B cell (primary cell): ENCODE measurements around the gene IDH3A. TPM values are rescaled to one million over a fixed set of nuclear protein-coding genes. Genes with fewer than 3 reads are reported as not detected.

ENCODE experiments used
- ATAC-seq: fragments of 200-7000 bp; cut with Tn5 transposase; one replicate; pipeline ENCODE4 v1.10.0; 2021; ENCODE audit warnings: low read depth, mild to moderate bottlenecking, moderate number of reproducible peaks, moderate library complexity
- CTCF ChIA-PET: fragments of 350-600 bp; sonication (Branson Sonifier 250); formaldehyde crosslinking; loops from one replicate; lab custom pipeline; 2021; ENCODE audit warnings: antibody characterized with exemption, inconsistent platforms; lab: Charles Lee
- POLR2A ChIA-PET: fragments of 350-600 bp; sonication (Branson Sonifier 250); formaldehyde crosslinking; loops from one replicate; lab custom pipeline; 2021; ENCODE audit warnings: antibody characterized with exemption; lab: Charles Lee
- DNase-seq: peaks from one replicate; pipeline ENCODE4 v3.0.0; 2013
- H2AFZ ChIP-seq: 2 replicates; pipeline ENCODE4 v1.6.1; 2012; ENCODE audit warnings: mild to moderate bottlenecking, low read depth, low read length; ENCODE audit not compliant: insufficient read depth, poor library complexity, severe bottlenecking
- H3K27ac ChIP-seq, 2 donors: 1 replicate in 1 of 2; 2 replicates in 1 of 2; pipeline ENCODE4 v1.5.1; 2012 to 2013; ENCODE audit warnings: low read length in 2 of 2, mild to moderate bottlenecking in 2 of 2, moderate library complexity in 1 of 2
- H3K27me3 ChIP-seq, 4 experiments: fragments of 200-600 bp in 1 of 4; sonication (generic) in 1 of 4; replicated peaks in 1 of 4; 1 replicate in 2 of 4; 2 replicates in 2 of 4; pipeline versions ENCODE4 v1.6.1 to v1.7.0; 2013 to 2016; ENCODE audit warnings: low read length in 3 of 4, mild to moderate bottlenecking in 2 of 4, mixed read lengths in 1 of 4, moderate library complexity in 1 of 4; ENCODE audit not compliant: insufficient read depth in 4 of 4, control insufficient read depth in 3 of 4; ENCODE audit errors: control extremely low read depth in 1 of 4
- H3K36me3 ChIP-seq, 2 experiments: replicated peaks in 1 of 2; 1 replicate in 1 of 2; 2 replicates in 1 of 2; pipeline versions ENCODE4 v1.6.1 to v1.7.1; 2013; ENCODE audit warnings: low read length in 1 of 2; ENCODE audit not compliant: insufficient read depth in 2 of 2, control insufficient read depth in 1 of 2; ENCODE audit errors: control extremely low read depth in 1 of 2, extremely low read depth in 1 of 2
- H3K4me1 ChIP-seq, 2 donors: fragments of 200-600 bp in 1 of 2; sonication (generic) in 1 of 2; 1 replicate in 1 of 2; 2 replicates in 1 of 2; pipeline versions ENCODE4 v1.5.1 to v1.6.1; 2013 to 2017; ENCODE audit warnings: low read length in 2 of 2; ENCODE audit not compliant: control insufficient read depth in 2 of 2, insufficient read depth in 2 of 2
- H3K4me2 ChIP-seq: replicated peaks from 2 replicates; pipeline ENCODE3; 2012; ENCODE audit warnings: mild to moderate bottlenecking, low read depth, low read length; ENCODE audit not compliant: poor library complexity, severe bottlenecking
- H3K4me3 ChIP-seq, 5 experiments: fragments of 200-600 bp in 1 of 5; sonication (generic) in 1 of 5; 1 replicate in 3 of 5; 2 replicates in 2 of 5; pipeline versions ENCODE4 v1.5.1 to v1.7.0; 2011 to 2016; ENCODE audit warnings: low read length in 4 of 5, mild to moderate bottlenecking in 4 of 5, low read depth in 2 of 5, control low read depth in 1 of 5, moderate library complexity in 1 of 5; ENCODE audit not compliant: insufficient read depth in 1 of 5; ENCODE audit errors: control extremely low read depth in 1 of 5, extremely low read depth in 1 of 5
- H3K79me2 ChIP-seq: fragments of 200-600 bp; sonication (generic); one replicate; pipeline ENCODE4 v1.6.0; 2016; ENCODE audit warnings: low read length; ENCODE audit not compliant: control insufficient read depth, insufficient read depth
- H3K9ac ChIP-seq: fragments of 200-600 bp; sonication (generic); 2 replicates; pipeline ENCODE4 v1.6.1; 2017; ENCODE audit warnings: mild to moderate bottlenecking, low read length, moderate library complexity
- H3K9me3 ChIP-seq, 3 donors: one replicate each; pipeline versions ENCODE4 v1.6.1 to v1.7.1; 2013; ENCODE audit warnings: low read length in 2 of 3; ENCODE audit not compliant: control insufficient read depth in 2 of 3, insufficient read depth in 1 of 3; ENCODE audit errors: control extremely low read depth in 1 of 3
- H4K20me1 ChIP-seq: 2 replicates; pipeline ENCODE4 v1.6.0; 2012; ENCODE audit warnings: mild to moderate bottlenecking, low read length; ENCODE audit not compliant: insufficient read depth, control insufficient read depth, poor library complexity, severe bottlenecking
- H3K27ac Mint-ChIP-seq: one replicate; pipeline ENCODE4 v1.8.0; 2021; ENCODE audit warnings: mixed read lengths
- H3K27me3 Mint-ChIP-seq: one replicate; pipeline ENCODE4 v1.8.0; 2021; ENCODE audit warnings: mixed read lengths
- H3K4me1 Mint-ChIP-seq: one replicate; pipeline ENCODE4 v1.8.0; 2021; ENCODE audit warnings: mixed read lengths
- H3K4me3 Mint-ChIP-seq: one replicate; pipeline ENCODE4 v1.8.0; 2021; ENCODE audit warnings: mixed read lengths
- H3K9me3 Mint-ChIP-seq: one replicate; pipeline ENCODE4 v1.8.0; 2022; ENCODE audit warnings: mixed read lengths; ENCODE audit not compliant: insufficient read depth
- CTCF ChIP-seq: fragments of 200-600 bp; IDR thresholded peaks from one replicate; pipeline ENCODE4 v1.8.0; 2022; ENCODE audit warnings: antibody characterized with exemption, mild to moderate bottlenecking
- EZH2 ChIP-seq: IDR thresholded peaks from 2 replicates; pipeline ENCODE4 v1.6.1; 2012; ENCODE audit warnings: borderline replicate concordance, low read depth, mild to moderate bottlenecking, moderate library complexity, low read length; ENCODE audit not compliant: insufficient read depth, poor library complexity, severe bottlenecking
- WGBS: methylation state at CpG from one replicate; pipeline ENCODE4 v1.1.5; 2013; ENCODE audit warnings: missing lambda C conversion rate; ENCODE audit not compliant: insufficient coverage; 5-methylcytosine and 5-hydroxymethylcytosine counted together
- intact Hi-C: fragments of 100-400 bp; cut with micrococcal nuclease; formaldehyde crosslinking; loops from one replicate; pipeline ENCODE4 v1.10.0; 2022
- polyA plus RNA-seq: library from polyadenylated mRNA; depleted of rRNA; stranded (reverse); fragments of >200 nt; gene quantifications from 2 replicates; pipeline ENCODE4 v1.2.3, GENCODE V29; 2012
- total RNA-seq, 2 donors: library from RNA; stranded (reverse); fragments of 120-200 nt in 1 of 2; gene quantifications; 1 replicate in 1 of 2; 2 replicates in 1 of 2; pipeline versions ENCODE4 v1.2.3 to v1.2.4, GENCODE V29; 2013 to 2022

IDH3A gene
- total and polyA plus RNA-seq, 2 donors (not counting 1 experiment from before 2014, with no cell fraction given): 39.7 to 71.7 TPM

DNA sequence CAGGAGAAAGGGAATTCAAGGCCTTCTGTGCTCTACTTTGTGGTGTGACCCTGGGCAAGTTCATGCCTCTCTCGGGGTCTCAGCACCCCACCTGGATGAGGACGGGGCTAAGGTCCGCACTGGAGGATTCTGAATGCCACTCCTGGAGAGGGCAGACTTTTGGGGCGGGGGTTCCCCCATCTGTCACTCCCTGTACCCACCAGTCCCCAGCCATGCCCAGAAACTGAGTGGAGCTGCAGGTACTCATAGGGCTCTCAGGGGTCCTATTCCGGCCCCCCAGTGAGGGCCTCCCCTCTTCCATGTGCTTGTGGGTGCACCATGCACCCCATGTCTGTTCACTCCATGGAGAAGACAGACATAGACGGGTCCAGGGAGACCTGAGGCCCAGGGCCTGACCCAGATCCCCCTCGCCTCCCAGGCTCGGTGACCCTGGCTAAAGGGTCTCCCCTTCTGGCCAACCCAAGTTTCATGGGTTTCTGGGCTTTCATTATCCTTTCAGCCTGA lies 59.2 kb downstream of the IDH3A start:
- WGBS: 71% methylated on average over 8 of the region's 8 CpGs
- Mint-ChIP-seq H3K9me3 (no peaks in the 10 kb centered on the region), H3K4me3 (no peak overlapping the region), H3K27me3 (peaks cover 19% of the 10 kb centered on the region), H3K4me1 (no peaks in the 10 kb centered on the region), H3K27ac (no peak overlapping the region)
- no peak overlapping the region for H3K4me3 ChIP-seq
- no peak overlapping the region for H2AFZ ChIP-seq
- H3K27me3 ChIP-seq: peaks cover 0 to 8% (median 0%) of the 10 kb centered on the region in 4 experiments
- H3K27ac ChIP-seq: no peak overlapping the region
- no peak overlapping the region for H3K9ac ChIP-seq
- intact Hi-C loops: no loop called here
- TF ChIP-seq EZH2 (no peak), CTCF (no peak)
- no peaks in the 10 kb centered on the region for H3K4me1 ChIP-seq
- no peaks in the 10 kb centered on the region for H4K20me1 ChIP-seq
- H3K79me2 ChIP-seq: no peaks in the 10 kb centered on the region
- no peaks in the 10 kb centered on the region for H3K9me3 ChIP-seq
- CTCF ChIA-PET: no interaction called here
- H3K36me3 ChIP-seq: no peaks in the 10 kb centered on the region
- POLR2A ChIA-PET: no interaction called here
- ATAC-seq (no peak), DNase-seq (no peak)
- H3K4me2 ChIP-seq: no peak overlapping the region

- no peaks in the 10 kb centered on the region for H4K20me1 ChIP-seq
- peaks cover 0 to 13% (median 0%) of the 10 kb centered on the region in 4 experiments for H3K27me3 ChIP-seq
- no peak overlapping the region for H3K27ac ChIP-seq
- H3K27me3 Mint-ChIP-seq: peaks cover 19% of the 10 kb centered on the region
- no peaks in the 10 kb centered on the region for H3K36me3 ChIP-seq
- TF ChIP-seq CTCF (no peak), EZH2 (no peak)
- CTCF ChIA-PET: interaction anchor here (1.3 kb wide), 1 partner anchor 101 kb away, joined by 3 read pairs; no protein-coding TSS in a partner anchor
- no peak overlapping the region for H3K27ac Mint-ChIP-seq
- no peak for DNase-seq
- no peak overlapping the region for H3K9ac ChIP-seq
- no peaks in the 10 kb centered on the region for H3K9me3 Mint-ChIP-seq
- H3K79me2 ChIP-seq: no peaks in the 10 kb centered on the region
- POLR2A ChIA-PET: no interaction called here
- H3K9me3 ChIP-seq: no peaks in the 10 kb centered on the region
- H2AFZ ChIP-seq: no peak overlapping the region
- 90% methylated on average over 19 of the region's 20 CpGs for WGBS
- H3K4me3 Mint-ChIP-seq: no peak overlapping the region
- H3K4me3 ChIP-seq: no peak overlapping the region
- ATAC-seq: no peak
- no peaks in the 10 kb centered on the region for H3K4me1 Mint-ChIP-seq
- no peak overlapping the region for H3K4me2 ChIP-seq
- intact Hi-C loops: no loop called here
- H3K4me1 ChIP-seq: no peaks in the 10 kb centered on the region
Measured at GRCh38 chr15:78208887-78209645, 59.9 kb downstream of the IDH3A start.
